Measurements from ENCODE around the gene FNIP1.
"Not testable (repeated sequence)": the region's sequence is repeated elsewhere in the genome, so short reads cannot be mapped to it uniquely, and the experiment has no call there.

The FNIP1 gene

DNA sequence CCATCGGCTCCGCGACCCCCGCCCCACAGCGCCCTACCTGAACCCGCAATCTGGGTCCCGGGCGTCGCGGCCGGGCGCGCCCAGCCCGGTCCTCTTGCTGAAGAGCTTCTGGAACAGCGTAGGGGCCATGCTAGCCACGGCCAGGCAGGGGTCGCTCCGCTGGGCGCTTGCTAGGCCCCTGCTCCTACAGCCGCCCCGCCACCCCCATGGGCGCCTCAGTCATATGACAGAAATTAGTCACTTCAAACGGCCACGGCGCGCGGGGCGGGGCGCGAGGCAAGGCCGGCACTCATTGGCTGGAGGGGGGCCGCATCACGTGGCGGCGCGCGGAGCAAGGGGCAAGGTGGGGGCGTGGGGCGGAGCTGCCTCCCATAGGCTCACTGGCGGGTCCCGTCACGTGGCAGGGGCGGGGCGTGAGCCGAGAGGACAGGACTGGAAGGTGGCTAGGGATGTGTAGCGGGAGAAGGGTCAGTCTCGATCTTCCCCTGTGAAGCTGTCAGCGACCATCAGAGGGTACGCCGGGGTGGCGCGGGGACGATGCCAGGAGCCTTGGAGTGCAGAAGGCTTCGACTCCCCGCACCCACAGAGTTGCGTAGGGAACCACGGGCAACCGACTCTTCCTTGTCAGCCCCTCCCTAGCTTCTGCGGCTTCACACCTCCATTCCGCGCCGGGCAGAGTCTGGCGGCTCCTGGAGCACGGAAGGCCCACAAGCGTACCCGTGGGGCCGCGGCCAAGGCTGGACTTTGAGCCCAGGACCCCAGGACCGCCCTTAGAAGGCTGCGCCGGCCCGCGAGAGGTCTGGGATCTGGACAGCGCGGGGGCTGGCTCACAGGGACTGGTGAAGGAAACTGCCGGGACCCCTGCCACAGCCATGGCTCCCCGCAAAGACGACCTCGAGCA is at the start of gene FNIP1:
Gene FNIP1, minus strand, starts transcription at position 225 of the 901 bp plus-strand sequence. Its CDS starts 96 bp downstream, at position 129.
- peak; percentile 98 for DNase-seq (ENCODE audit: low spot score)

DNA sequence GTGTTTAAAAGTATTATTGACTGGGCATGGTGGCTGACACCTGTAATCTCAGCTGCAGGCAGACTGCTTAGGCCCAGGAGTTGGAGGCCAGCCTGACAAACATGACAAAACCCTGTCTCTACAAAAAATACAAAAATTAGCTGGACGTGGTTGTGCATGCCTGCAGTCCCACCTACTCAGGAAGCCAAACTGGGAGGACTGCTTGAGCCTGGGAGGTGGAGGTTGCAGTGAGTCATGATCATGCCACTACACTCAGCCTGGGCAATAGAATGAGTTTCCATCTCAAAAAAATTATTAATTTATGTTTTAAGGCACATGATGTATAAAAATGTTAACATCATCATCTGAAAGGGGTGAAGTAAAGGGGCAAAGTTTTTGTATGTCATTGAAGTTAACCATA is 49.7 kb upstream of the FNIP1 start:
- no peak for DNase-seq (ENCODE audit: low spot score)

DNA sequence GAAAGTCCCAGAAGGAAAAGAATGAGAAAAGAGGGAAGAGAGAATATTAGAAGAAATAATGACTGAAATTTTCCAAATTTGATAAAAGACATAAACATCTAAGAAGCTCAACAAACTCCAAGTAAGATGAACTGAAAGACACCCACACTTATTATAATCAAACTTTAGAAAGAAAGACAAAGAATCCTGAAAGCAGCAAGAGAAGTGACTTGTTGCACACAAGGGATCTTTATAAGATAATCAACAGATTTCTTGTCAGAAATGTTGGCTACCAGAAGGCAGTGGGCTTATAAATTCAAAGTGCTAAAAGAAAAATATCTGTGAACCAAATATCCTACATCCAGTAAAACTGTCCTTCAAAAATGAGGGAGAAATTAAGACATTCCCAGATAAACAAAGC is 49.0 kb upstream of the FNIP1 start:
- DNase-seq (ENCODE audit: low spot score) = no peak

DNA sequence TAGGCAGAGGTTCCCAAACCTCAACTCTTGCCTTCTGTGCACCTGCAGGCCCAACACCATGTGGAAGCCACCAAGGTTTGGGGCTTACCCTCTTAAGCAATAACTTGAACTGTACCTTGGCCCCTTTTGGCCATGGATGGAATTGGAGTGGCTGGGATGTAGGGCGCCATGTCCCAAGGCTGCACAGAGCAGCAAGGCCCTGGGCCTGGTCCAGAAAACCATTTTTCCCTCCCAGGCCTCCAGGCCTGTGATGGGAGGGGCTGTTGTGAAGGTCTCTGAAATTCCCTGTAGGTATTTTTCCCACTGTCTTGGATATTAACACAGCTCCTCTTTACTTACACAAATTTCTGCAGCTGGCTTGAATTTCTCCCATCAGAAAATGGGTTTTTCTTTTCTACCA is 46.2 kb upstream of the FNIP1 start:
- DNase-seq (ENCODE audit: low spot score) = not testable (repeated sequence)

DNA sequence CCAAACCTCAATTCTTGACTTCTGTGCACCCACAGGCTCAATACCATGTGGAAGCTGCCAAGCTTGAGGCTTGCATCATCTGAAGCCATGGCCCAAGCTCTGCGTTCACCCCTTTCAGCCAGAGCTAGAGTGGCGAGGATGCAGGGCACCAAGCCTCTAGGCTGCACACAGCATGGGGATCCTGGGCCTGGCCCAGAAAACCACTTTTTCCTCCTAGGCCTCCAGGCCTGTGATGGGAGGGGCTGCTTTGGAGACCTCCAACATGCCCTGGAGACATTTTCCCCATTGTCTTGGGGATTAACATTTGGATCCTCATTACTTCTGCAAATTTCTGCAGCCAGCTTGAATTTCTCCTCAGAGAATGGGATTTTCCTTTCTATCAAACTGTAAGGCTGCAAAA is 35.9 kb upstream of the FNIP1 start:
- not testable (repeated sequence) for DNase-seq (ENCODE audit: low spot score)

DNA sequence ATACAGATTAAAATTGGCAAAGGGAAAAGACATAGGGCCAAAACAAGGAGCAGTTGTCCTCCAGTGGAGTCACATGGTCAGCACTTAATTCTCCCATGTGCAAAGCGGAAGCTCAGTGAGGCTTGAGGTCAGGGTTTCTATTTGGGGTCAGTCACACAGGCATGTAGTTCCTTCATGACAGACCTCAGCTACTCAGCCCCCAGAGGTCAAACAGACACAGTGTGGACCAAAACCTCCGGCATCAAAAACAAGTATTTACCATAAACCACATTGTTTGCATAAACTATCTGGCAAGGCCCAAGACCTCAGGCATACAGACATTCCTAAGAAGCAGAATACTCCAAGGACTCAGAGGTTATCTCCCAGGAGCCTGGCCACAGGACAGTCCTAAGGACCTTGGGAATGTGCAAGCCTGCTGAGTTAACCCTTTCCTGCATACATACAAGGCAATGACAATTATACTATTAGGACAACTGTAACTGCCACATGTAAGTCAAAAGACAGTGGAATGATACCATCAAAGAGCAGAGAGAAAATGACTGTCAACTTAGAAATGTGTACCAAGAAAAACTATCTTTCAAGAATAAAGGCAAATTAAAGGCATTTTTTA is 28.7 kb upstream of the FNIP1 start:
- DNase-seq (ENCODE audit: low spot score) = no peak

DNA sequence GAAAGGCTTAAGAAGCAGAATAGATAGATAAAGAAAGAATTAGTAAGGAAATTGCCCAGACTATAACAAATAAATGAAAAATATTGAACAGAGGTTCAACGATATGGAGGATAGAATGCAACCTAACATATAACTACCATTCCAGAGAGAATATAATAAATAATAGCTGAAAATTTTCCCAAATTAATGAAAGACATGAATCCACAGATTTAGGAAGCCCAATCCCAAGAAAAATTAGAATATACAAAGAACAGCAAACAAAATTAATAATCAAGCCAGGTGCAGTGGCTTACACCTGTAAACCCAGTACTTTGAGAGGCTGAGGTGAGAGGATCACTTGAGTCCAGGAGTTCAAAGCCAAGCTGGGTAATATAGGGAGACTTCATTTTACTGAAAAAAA is 27.8 kb upstream of the FNIP1 start:
- DNase-seq (ENCODE audit: low spot score) = no peak

DNA sequence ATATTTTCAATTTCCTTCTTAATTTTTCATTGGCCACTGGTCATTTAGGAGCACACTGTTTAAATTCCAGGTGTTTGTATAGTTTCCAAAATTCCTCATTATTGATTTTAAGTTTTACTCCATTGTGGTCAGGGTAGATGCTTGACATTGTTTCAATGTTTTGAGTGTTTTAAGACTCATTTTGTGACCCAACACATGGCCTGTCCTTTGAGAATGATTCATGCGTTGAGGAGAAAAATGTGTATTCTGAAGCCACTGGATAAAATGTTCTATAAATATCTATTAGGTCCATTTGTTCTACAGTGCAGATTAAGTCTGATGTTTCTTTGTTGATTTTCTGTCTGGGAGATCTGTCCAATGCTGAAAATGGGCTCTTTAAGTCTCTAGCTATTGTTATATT is 24.4 kb upstream of the FNIP1 start:
- DNase-seq (ENCODE audit: low spot score) = no peak

DNA sequence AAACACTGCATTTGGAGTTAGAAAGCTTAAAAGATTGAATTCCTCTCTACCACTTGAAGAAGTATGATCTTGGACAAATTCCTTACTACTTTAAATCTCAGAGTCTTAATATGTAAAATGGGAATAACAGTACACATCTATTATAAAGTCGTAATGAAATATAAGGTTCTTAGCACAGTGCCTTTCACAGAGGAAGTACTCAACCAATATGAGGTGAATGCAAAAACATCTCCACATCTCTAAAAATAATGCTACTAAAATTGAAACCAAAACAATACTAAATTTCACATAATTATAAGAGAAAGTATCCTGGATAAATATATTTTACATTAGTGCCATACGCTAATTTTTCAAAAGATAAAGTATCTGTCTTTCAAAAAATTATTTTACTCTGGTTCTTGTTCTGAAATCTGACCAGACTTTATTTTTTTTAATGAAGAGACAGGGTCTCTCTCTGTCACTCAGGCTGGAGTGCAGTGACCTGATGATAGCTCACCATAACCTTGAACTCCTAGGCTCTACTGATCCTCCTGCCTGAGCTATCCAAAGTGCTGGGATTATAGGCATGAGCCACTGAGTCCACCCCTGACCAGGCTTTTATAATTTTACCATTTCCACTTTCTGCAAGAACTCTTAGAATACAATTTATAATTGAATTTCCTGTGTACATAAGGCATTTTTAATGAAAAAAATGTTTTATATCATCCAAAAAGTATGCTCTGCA is 21.3 kb upstream of the FNIP1 start:
- DNase-seq (ENCODE audit: low spot score) = no peak

DNA sequence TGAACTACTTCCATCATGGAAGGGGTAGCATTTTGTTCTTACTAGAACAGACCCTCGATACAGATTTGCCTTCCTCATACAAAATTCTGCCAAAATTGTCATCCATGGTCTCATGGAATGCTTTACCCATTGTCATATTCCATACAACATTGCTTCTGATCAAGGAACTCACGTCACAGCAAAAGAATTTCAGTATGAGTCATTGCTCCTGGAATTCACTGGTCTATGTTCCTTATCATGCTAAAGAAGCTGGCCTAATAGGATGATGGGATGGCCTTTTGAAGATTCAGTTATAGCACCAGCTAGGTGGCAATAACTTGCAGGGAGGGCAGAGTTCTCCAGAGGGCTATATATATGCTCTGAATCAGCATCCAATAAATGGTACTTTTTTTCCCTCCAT is 18.2 kb upstream of the FNIP1 start:
- DNase-seq (ENCODE audit: low spot score) = peak; percentile 53

DNA sequence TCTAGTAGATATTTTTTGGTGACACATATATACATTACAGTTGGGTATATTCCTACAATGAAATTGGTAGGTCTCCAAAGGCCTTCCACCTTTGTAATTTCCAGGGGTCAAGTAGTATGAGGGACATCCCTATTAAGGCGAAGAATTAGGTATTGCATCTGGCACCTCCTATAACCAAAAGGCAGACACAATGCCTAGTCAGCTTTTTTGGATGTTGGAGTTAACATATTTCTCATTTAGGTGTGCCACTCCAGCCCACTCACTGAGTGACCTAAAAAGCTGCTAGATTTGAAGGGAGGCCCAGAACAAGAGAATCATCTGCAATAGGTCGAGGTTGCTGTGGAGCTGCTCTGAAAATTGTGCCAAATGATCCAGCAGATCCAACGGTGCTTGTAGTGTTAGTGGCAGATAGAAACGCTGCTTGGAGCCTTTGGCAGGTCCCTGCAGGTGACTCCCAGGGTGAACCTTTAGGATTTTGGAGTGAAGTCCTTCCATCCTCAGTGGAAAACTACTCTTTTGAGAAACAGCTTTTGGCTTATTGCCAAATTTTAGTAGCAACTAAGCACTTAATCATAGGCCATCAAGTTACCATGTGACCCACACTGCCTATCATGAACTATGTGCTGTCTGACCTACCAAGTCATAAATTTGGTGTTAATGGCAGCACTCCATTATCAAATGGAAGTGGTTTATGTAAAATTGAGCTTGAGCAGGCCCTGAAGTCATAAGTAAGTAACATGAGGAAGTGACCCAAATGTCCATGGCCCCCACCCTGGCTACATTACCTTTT is 15.7 kb upstream of the FNIP1 start:
- DNase-seq (ENCODE audit: low spot score) = no peak

DNA sequence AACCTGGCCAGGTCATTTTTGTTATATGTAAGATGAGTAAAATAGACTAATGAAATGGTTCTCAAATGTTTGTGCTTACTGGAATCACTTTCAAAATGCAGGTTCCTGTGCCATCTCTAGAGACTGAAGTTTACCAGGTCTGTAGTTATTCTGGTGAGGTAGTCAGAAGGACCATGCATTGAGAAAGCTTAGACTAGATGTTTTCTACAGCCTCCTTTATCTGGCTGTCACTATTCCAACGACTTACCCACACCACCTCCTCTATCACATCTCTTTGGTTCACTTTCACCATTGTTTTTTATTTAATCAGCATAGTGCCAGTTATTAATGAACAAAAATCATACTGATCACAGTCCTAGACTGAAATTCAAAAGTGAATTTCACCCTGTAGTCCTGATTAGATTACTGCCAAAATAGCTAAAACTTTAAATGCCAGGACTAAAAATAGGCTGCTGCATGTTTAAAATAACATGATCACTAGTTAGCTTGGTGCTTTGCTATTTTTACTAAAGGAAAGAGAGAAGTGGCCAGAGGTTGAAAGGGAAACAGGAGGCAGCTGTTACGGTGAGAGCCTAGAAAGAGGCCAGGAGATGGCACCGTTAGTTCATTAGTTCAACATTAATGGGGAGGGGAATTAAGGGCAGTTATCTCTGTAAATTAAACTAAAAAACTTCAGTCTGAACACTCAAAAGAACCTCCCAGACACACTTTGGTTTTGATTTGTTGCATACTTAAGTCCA is 13.9 kb upstream of the FNIP1 start:
- peak; percentile 20 for DNase-seq (ENCODE audit: low spot score)

DNA sequence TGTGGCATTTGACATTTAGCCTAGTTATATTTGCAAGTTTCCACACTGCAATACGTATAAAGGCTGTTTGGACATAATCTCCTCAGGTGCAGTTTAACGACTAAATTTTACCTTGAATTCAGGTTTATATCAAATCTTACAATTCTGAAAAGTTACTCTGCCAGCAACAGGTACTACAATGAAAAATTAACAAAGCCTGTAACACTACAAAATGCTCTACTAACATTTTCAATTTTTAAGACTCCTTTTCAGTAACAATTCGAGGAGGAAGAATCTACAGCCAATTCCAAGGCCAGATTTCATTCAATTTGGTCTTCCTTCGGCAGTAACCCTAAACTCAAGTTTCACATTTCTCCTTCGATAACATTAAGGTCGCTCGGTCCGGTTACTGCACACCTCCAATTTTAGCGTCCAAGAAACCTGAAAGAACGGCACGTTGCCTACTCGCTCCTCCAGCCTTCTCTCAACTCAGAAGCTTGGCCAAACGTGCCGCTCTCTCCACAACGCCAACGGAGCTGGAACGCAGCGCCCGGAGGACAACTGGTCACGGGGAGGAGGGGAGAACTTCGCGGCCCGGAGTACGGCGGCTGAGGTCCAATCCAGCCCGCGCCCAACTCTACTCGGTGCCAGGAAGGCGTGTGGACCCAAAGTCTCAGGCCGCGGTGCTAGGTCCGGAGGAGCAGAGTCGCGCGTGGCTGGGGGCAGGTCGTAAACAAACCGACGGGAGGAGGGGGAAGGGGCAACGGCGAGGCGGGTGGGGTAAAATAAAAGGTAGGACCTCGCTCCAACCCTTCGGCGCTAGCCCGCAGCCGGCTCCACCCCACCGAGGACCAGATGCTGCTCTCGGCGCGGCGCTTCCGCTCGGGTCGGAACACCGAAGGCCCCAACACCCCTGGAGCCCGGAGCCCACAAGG is 681 bp downstream of the FNIP1 start:
- peak; percentile 54 for DNase-seq (ENCODE audit: low spot score)

DNA sequence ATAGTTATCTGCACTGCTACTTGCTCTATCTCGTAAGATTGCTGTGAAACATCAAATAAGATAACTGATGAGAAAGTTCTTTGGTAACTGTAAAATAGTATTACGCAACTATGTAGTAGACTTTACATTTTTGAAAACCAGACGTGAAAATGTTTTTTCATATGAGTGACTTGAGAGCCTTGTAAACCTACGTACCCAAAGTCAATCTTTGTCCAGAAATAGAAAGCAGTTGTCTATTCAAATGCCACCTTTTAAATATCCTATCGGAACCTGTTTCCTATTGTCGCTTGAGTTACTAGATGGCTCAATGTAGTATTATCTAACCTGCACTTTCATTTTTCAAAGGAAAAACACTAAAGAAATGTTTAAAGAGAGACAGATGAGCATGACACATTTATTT is 1.6 kb downstream of the FNIP1 start:
- no peak for DNase-seq (ENCODE audit: low spot score)

DNA sequence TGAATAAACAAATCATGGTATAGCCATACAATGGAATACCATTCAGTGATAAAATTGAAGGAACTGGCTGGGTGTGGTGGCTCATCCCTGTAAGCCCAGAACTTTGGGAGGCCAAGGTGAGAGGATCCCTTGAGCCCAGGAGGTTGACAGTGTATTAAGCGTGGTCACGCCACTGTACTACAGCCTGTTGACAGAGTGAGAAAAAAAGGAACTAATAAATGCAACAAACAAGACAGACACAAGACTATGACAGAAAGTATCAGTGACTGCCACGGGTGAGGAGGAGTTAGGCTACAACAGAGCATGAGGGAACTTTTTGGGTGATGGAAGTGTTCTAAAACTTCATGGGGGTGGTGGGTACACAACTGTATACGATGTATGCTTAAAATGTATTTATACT is 2.2 kb downstream of the FNIP1 start:
- DNase-seq (ENCODE audit: low spot score) = no peak

DNA sequence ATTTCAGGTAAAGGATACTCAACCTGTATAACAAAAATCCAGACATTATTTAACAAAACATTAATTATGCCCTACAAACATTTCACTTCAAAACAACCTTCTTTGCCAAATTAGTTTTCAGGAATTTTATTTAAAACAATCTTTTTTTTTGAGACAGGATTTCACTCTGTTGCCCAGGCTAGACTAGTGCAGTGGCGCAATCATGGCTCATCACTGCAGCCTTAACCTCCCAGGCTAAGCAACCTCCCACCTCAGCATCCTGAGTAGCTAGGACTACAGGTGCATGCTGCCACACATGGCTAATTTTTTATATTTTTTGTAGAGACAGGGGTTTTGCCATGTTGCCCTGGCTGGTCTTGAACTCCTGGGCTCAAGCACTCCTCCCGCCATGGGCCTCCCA is 3.9 kb downstream of the FNIP1 start:
- no peak for DNase-seq (ENCODE audit: low spot score)

DNA sequence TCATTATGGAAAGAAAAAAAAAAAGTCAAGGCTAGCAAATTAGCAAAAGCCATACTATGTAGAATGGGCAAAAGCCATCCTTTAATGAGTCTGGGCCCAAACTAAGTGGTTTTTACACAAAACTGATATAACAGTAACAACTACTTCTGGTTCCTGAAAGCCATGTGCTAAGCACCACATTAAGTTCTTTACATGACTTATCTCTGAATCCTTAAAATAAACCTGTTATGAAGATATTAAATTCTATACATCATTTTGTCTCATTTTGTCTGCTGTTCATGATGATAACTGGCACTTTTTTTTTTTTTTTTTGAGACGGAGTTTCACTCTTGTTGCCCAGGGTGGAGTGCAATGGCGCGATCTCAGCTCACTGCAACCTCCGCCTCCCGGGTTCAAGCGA is 5.0 kb downstream of the FNIP1 start:
- no peak for DNase-seq (ENCODE audit: low spot score)

DNA sequence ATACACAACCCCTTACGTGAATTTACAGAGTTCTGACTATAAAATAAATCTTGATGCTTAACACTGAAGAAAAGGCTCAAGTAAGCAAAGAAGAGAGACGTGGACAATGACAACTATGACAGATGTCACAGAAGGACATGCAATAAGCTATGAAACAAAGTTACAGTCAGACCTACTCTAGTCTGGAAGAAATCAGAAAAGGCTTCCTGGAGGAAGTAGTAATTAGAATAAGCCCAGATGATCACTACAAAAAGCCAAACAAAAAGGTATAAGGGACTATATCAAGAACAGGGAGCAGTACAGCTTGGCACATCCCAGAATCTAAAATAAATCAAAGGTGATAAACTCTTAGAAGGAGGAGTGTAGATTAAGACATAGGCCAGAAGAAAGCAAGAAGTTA is 6.3 kb downstream of the FNIP1 start:
- no peak for DNase-seq (ENCODE audit: low spot score)

DNA sequence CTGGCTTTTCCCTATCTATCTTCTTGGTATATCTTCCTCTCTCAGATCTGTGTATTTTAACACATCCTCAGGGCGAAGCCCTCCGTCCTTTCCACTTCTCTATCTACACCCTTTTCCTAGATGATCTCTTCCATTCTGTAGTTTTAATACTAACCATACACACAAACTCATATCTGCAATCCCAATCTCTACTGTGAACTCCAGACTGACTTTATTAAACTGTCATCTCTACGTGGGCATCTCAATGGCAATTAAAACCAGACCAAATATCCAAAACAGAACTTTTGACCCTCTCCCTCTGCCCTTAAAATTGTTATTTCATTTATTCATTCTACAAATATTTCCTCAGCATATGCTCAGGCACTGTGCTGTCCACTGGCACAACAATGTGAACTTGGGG is 7.1 kb downstream of the FNIP1 start:
- no peak for DNase-seq (ENCODE audit: low spot score)

DNA sequence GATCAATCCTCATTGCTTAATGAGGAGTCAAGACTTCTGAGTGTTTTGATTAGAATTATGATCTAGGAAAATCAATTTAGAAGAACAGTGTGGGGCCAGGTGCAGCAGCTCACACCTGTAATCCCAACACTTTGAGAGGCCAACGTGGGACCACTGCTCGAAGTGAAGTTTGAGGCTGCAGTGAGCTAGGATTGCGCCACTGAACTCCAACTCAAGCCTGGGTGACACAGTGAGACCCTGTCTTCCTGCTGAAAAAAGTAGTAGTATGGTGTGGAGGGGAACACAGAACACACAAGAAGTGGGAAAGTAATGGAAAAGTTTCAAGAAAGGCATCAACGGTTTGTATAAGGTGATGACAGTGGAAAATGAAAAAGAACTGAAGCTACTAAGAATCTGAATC is 9.1 kb downstream of the FNIP1 start:
- DNase-seq (ENCODE audit: low spot score) = no peak
